Activated CD8-positive, alpha-beta T cell treated with anti-CD3 and anti-CD28 coated beads, Interleukin-2, amount 10 ng/mL, durations not matched to agents 7 days and 5 days (primary cell): ENCODE measurements around the gene HSDL2. TPM values are rescaled to one million over a fixed set of nuclear protein-coding genes. Genes with fewer than 3 reads are reported as not detected.
"Not testable (repeated sequence)": the region's sequence is repeated elsewhere in the genome, so short reads cannot be mapped to it uniquely, and the experiment has no call there.

Experiments
- ATAC-seq: fragments of 150-1000 bp; cut with Tn5 transposase; one replicate; pipeline ENCODE4 v1.10.0; 2021; ENCODE audit warnings: moderate library complexity
- CTCF ChIA-PET: fragments of 350-600 bp; sonication (Branson Sonifier 250); formaldehyde crosslinking; loops from one replicate; lab custom pipeline; 2021; ENCODE audit warnings: antibody characterized with exemption; lab: Charles Lee
- POLR2A ChIA-PET: fragments of 350-600 bp; sonication (Branson Sonifier 250); formaldehyde crosslinking; loops from one replicate; lab custom pipeline; 2021; ENCODE audit warnings: antibody characterized with exemption; lab: Charles Lee
- DNase-seq: peaks from one replicate; pipeline ENCODE4 v3.0.0-alpha.2; 2020
- H3K27ac Mint-ChIP-seq: one replicate; pipeline ENCODE4 v1.8.0; 2021; ENCODE audit warnings: mild to moderate bottlenecking, mixed read lengths
- H3K27me3 Mint-ChIP-seq: one replicate; pipeline ENCODE4 v1.8.0; 2021; ENCODE audit warnings: low read depth, mixed read lengths
- H3K36me3 Mint-ChIP-seq: one replicate; pipeline ENCODE4 v1.8.0; 2021; ENCODE audit warnings: low read depth, mixed read lengths
- H3K4me1 Mint-ChIP-seq: one replicate; pipeline ENCODE4 v1.8.0; 2021; ENCODE audit warnings: low read depth, mixed read lengths
- H3K4me3 Mint-ChIP-seq: one replicate; pipeline ENCODE4 v1.8.0; 2021; ENCODE audit warnings: mild to moderate bottlenecking, mixed read lengths
- H3K9me3 Mint-ChIP-seq: one replicate; pipeline ENCODE4 v1.8.0; 2022; ENCODE audit warnings: mixed read lengths; ENCODE audit not compliant: insufficient read depth
- total RNA-seq, 2 experiments: library from RNA; stranded (reverse); gene quantifications; one replicate each; pipeline ENCODE4 v1.2.3, GENCODE V29; 2021

The HSDL2 gene
- total RNA-seq, 2 experiments from 2014 or later: 28.9 to 29.8 TPM

GRCh38 chr9:112366591-112366990, 13.3 kb upstream of the HSDL2 start:
- Mint-ChIP-seq H3K9me3 (peaks cover 11% of the 10 kb centered on the region), H3K4me1 (peaks cover 3% of the 10 kb centered on the region), H3K36me3 (peaks cover 15% of the 10 kb centered on the region), H3K27me3 (peaks cover 18% of the 10 kb centered on the region), H3K27ac (no peak overlapping the region), H3K4me3 (no peak overlapping the region)
- CTCF ChIA-PET: interaction anchor here (0.7 to 2.2 kb wide), 14 partner anchors 11 to 745 kb away, joined by 3 to 8 read pairs (median 3); partner anchors contain the start of gene HSDL2
- POLR2A ChIA-PET: interaction anchor here (0.6 to 1.0 kb wide), 3 partner anchors 14 to 175 kb away, joined by 3 to 5 read pairs (median 4); partner anchors contain the start of gene HSDL2
- DNase-seq (no peak), ATAC-seq (no peak)

GRCh38 chr9:112367465-112367864, 12.4 kb upstream of the HSDL2 start:
- Mint-ChIP-seq H3K4me1 (no peaks in the 10 kb centered on the region), H3K9me3 (peaks cover 11% of the 10 kb centered on the region), H3K4me3 (no peak overlapping the region), H3K27ac (no peak overlapping the region), H3K36me3 (peaks cover 16% of the 10 kb centered on the region), H3K27me3 (peaks cover 17% of the 10 kb centered on the region)
- ChIA-PET POLR2A (no interaction called here), CTCF (interaction anchor here (0.9 to 2.2 kb wide), 10 partner anchors 10 to 283 kb away, joined by 3 to 8 read pairs (median 4); partner anchors contain the start of gene HSDL2)
- DNase-seq (no peak), ATAC-seq (no peak)

GRCh38 chr9:112369817-112370216, 10.1 kb upstream of the HSDL2 start:
- POLR2A ChIA-PET: no interaction called here
- Mint-ChIP-seq H3K27ac (no peak overlapping the region), H3K4me3 (no peak overlapping the region), H3K9me3 (peaks cover 11% of the 10 kb centered on the region), H3K36me3 (peaks cover 18% of the 10 kb centered on the region), H3K27me3 (peaks cover 7% of the 10 kb centered on the region), H3K4me1 (peaks cover 2% of the 10 kb centered on the region)
- DNase-seq: no peak
- CTCF ChIA-PET: interaction anchor here (0.8 to 1.3 kb wide), 2 partner anchors 9 to 284 kb away, joined by 3 read pairs; no protein-coding TSS in a partner anchor
- no peak for ATAC-seq

- H3K9me3 Mint-ChIP-seq: peaks cover 11% of the 10 kb centered on the region
- peaks cover 2% of the 10 kb centered on the region for H3K4me1 Mint-ChIP-seq
- no peaks in the 10 kb centered on the region for H3K27me3 Mint-ChIP-seq
- H3K4me3 Mint-ChIP-seq: no peak overlapping the region
- DNase-seq (no peak), ATAC-seq (no peak)
- peaks cover 22% of the 10 kb centered on the region for H3K36me3 Mint-ChIP-seq
- POLR2A ChIA-PET: interaction anchor here (0.6 to 0.7 kb wide), 2 partner anchors 8 to 278 kb away, joined by 3 to 4 read pairs; no protein-coding TSS in a partner anchor
- CTCF ChIA-PET: interaction anchor here (0.8 to 1.3 kb wide), 2 partner anchors 11 to 285 kb away, joined by 3 read pairs; no protein-coding TSS in a partner anchor
- H3K27ac Mint-ChIP-seq: no peak overlapping the region
Measured at GRCh38 chr9:112371060-112371459, 8.8 kb upstream of the HSDL2 start.

- Mint-ChIP-seq H3K4me1 (peaks cover 25% of the 10 kb centered on the region), H3K9me3 (peaks cover 11% of the 10 kb centered on the region), H3K36me3 (peaks cover 25% of the 10 kb centered on the region)
- DNase-seq, H3K27me3 Mint-ChIP-seq, H3K4me3 Mint-ChIP-seq, POLR2A ChIA-PET, ATAC-seq, H3K27ac Mint-ChIP-seq: not testable (repeated sequence)
- CTCF ChIA-PET: interaction anchor here (1.1 kb wide), 1 partner anchor 276 kb away, joined by 3 read pairs; no protein-coding TSS in a partner anchor
Measured at GRCh38 chr9:112373666-112374065, 6.2 kb upstream of the HSDL2 start.

GRCh38 chr9:112374232-112374631, 5.7 kb upstream of the HSDL2 start:
- ATAC-seq, DNase-seq, POLR2A ChIA-PET, H3K27me3 Mint-ChIP-seq, H3K4me3 Mint-ChIP-seq, H3K9me3 Mint-ChIP-seq, CTCF ChIA-PET, H3K27ac Mint-ChIP-seq: not testable (repeated sequence)
- peaks cover 26% of the 10 kb centered on the region for H3K4me1 Mint-ChIP-seq
- H3K36me3 Mint-ChIP-seq: peaks cover 25% of the 10 kb centered on the region

- ChIA-PET POLR2A (interaction anchor here (0.7 kb wide), 1 partner anchor 614 kb away, joined by 3 read pairs; no protein-coding TSS in a partner anchor), CTCF (no interaction called here)
- H3K4me1 Mint-ChIP-seq: peaks cover 26% of the 10 kb centered on the region
- no peak for DNase-seq
- no peak for ATAC-seq
- H3K27me3 Mint-ChIP-seq: no peaks in the 10 kb centered on the region
- H3K4me3 Mint-ChIP-seq: no peak overlapping the region
- no peak overlapping the region for H3K27ac Mint-ChIP-seq
- no peaks in the 10 kb centered on the region for H3K9me3 Mint-ChIP-seq
- H3K36me3 Mint-ChIP-seq: peaks cover 18% of the 10 kb centered on the region
Measured at GRCh38 chr9:112375361-112375760, 4.5 kb upstream of the HSDL2 start.

- Mint-ChIP-seq H3K27me3 (no peaks in the 10 kb centered on the region), H3K27ac (peak overlapping the region; percentile 15), H3K4me1 (peaks cover 39% of the 10 kb centered on the region), H3K36me3 (peaks cover 12% of the 10 kb centered on the region), H3K9me3 (no peaks in the 10 kb centered on the region), H3K4me3 (no peak overlapping the region)
- ATAC-seq (no peak), DNase-seq (peak; percentile 25)
- ChIA-PET CTCF (interaction anchor here (0.9 to 3.2 kb wide), 4 partner anchors 10 to 416 kb away, joined by 3 to 14 read pairs (median 4); no protein-coding TSS in a partner anchor), POLR2A (interaction anchor here (1.0 kb wide), 1 partner anchor 12 kb away, joined by 3 read pairs; no protein-coding TSS in a partner anchor)
Measured at GRCh38 chr9:112377087-112377486, 2.8 kb upstream of the HSDL2 start.

GRCh38 chr9:112377684-112378327, 2.1 kb upstream of the HSDL2 start:
- no peak for ATAC-seq
- DNase-seq: no peak
- no peak overlapping the region for H3K27ac Mint-ChIP-seq
- CTCF ChIA-PET: interaction anchor here (0.9 to 3.2 kb wide), 9 partner anchors 9 to 415 kb away, joined by 3 to 22 read pairs (median 5); partner anchors contain the start of gene INIP
- no peaks in the 10 kb centered on the region for H3K27me3 Mint-ChIP-seq
- H3K36me3 Mint-ChIP-seq: peaks cover 10% of the 10 kb centered on the region
- no peaks in the 10 kb centered on the region for H3K9me3 Mint-ChIP-seq
- H3K4me3 Mint-ChIP-seq: peak overlapping the region; percentile 99
- POLR2A ChIA-PET: interaction anchor here (1.0 to 1.9 kb wide), 3 partner anchors 10 to 281 kb away, joined by 3 to 10 read pairs (median 3); no protein-coding TSS in a partner anchor
- H3K4me1 Mint-ChIP-seq: peaks cover 45% of the 10 kb centered on the region

- peak overlapping the region; percentile 97 for H3K27ac Mint-ChIP-seq
- POLR2A ChIA-PET: interaction anchor here (0.6 to 2.7 kb wide), 24 partner anchors 9 to 482 kb away, joined by 3 to 26 read pairs (median 4); partner anchors contain the start of genes INIP, KIAA1958, PTBP3 and SUSD1
- DNase-seq: peak; percentile 43
- no peak for ATAC-seq
- CTCF ChIA-PET: interaction anchor here (0.9 to 3.2 kb wide), 16 partner anchors 9 to 524 kb away, joined by 3 to 22 read pairs (median 5); partner anchors contain the start of genes INIP and KIAA1958
- peaks cover 48% of the 10 kb centered on the region for H3K4me1 Mint-ChIP-seq
- no peaks in the 10 kb centered on the region for H3K9me3 Mint-ChIP-seq
- no peaks in the 10 kb centered on the region for H3K27me3 Mint-ChIP-seq
- H3K4me3 Mint-ChIP-seq: peak overlapping the region; percentile 99
- H3K36me3 Mint-ChIP-seq: peaks cover 10% of the 10 kb centered on the region
Measured at GRCh38 chr9:112378328-112379176, 1.4 kb upstream of the HSDL2 start.
